Sciatic nerve (tissue), 2 donors: ENCODE results near the gene SFXN3. TPM values are rescaled to one million over a fixed set of nuclear protein-coding genes. Genes with fewer than 3 reads are reported as not detected.
"Not testable (repeated sequence)": the region's sequence is repeated elsewhere in the genome, so short reads cannot be mapped to it uniquely, and the experiment has no call there.

Source experiments
- ATAC-seq: fragments of 200-7000 bp; cut with Tn5 transposase; one replicate; pipeline ENCODE4 v1.9.1; 2020; ENCODE audit warnings: mild to moderate bottlenecking, moderate library complexity
- DNase-seq: peaks from one replicate; pipeline ENCODE4 v3.0.0-alpha.2; 2020; ENCODE audit warnings: low spot score
- intact Hi-C: fragments of 100-400 bp; cut with DNase I; formaldehyde crosslinking; loops from one replicate; pipeline ENCODE4 v1.14.2; 2022
- total RNA-seq: library from RNA; stranded (reverse); fragmentation: NEBNext Ultra II Directional; extraction: Animal tissue kit (Norgen Biotek cat#: 25700); gene quantifications from one replicate; pipeline ENCODE4 v1.2.1, GENCODE V29; 2021
- donor health status: DM: no; HTN: no; CAD: no.
- donor health status: DM: no; HTN: no; CAD: no.

SFXN3 gene
- total RNA-seq, 1 donor from 2014 or later = 58.9 TPM

- intact Hi-C loops = no loop called here
- DNase-seq (no peak), ATAC-seq (no peak)
Observed at GRCh38 chr10:101029520-101030295, 1.3 kb upstream of the SFXN3 start.

- intact Hi-C loops = no loop called here
- ATAC-seq (no peak), DNase-seq (no peak)
Observed at GRCh38 chr10:101030496-101031127, 422 bp upstream of the SFXN3 start.

- ATAC-seq (peak; percentile 86), DNase-seq (peak; percentile 91)
- intact Hi-C loops = no loop called here
Observed at GRCh38 chr10:101031796-101032636, 982 bp downstream of the SFXN3 start.

- peak; percentile 27 for ATAC-seq
- no peak for DNase-seq
- intact Hi-C loops = no loop called here
Observed at GRCh38 chr10:101032637-101033224, 1.7 kb downstream of the SFXN3 start.

- DNase-seq (no peak), ATAC-seq (no peak)
- intact Hi-C loops = no loop called here
Observed at GRCh38 chr10:101033276-101033675, 2.2 kb downstream of the SFXN3 start.

GRCh38 chr10:101034404-101034803 lies 3.4 kb downstream of the SFXN3 start:
- ATAC-seq, intact Hi-C loops: not testable (repeated sequence)

GRCh38 chr10:101035314-101035713 lies 4.3 kb downstream of the SFXN3 start:
- intact Hi-C loops = no loop called here
- no peak for ATAC-seq

More at GRCh38 chr10:101034404-101034803, 3.4 kb downstream of the SFXN3 start:
- not testable (repeated sequence) for DNase-seq

GRCh38 chr10:101035916-101036702 lies 5.1 kb downstream of the SFXN3 start:
- DNase-seq (no peak), ATAC-seq (no peak)
- intact Hi-C loops = no loop called here

More at GRCh38 chr10:101035314-101035713, 4.3 kb downstream of the SFXN3 start:
- no peak for DNase-seq

GRCh38 chr10:101036726-101037125 lies 5.7 kb downstream of the SFXN3 start:
- intact Hi-C loops = no loop called here
- ATAC-seq = no peak

GRCh38 chr10:101038484-101038883 lies 7.5 kb downstream of the SFXN3 start:
- no peak for ATAC-seq
- no peak for DNase-seq
- intact Hi-C loops = no loop called here

More at GRCh38 chr10:101036726-101037125, 5.7 kb downstream of the SFXN3 start:
- DNase-seq = no peak

- DNase-seq (no peak), ATAC-seq (no peak)
- intact Hi-C loops = no loop called here
Observed at GRCh38 chr10:101040061-101040460, 9.0 kb downstream of the SFXN3 start.

GRCh38 chr10:101040851-101041250 lies 9.8 kb downstream of the SFXN3 start:
- intact Hi-C loops = no loop called here
- no peak for ATAC-seq

GRCh38 chr10:101041252-101041761 lies 10.3 kb downstream of the SFXN3 start:
- ATAC-seq = peak; percentile 85
- intact Hi-C loops = no loop called here

More at GRCh38 chr10:101040851-101041250, 9.8 kb downstream of the SFXN3 start:
- DNase-seq = no peak

GRCh38 chr10:101042118-101042517 lies 11.1 kb downstream of the SFXN3 start:
- intact Hi-C loops = no loop called here
- DNase-seq = no peak
- ATAC-seq = no peak

More at GRCh38 chr10:101041252-101041761, 10.3 kb downstream of the SFXN3 start:
- DNase-seq = peak; percentile 88

GRCh38 chr10:101042667-101043362 lies 11.8 kb downstream of the SFXN3 start:
- DNase-seq = peak; percentile 98
- ATAC-seq = peak; percentile 95
- intact Hi-C loops = no loop called here

GRCh38 chr10:101043363-101043707 lies 12.3 kb downstream of the SFXN3 start:
- ATAC-seq (no peak), DNase-seq (no peak)
- intact Hi-C loops = no loop called here

- ATAC-seq (no peak), DNase-seq (no peak)
- intact Hi-C loops = no loop called here
Observed at GRCh38 chr10:101044117-101044516, 13.1 kb downstream of the SFXN3 start.
